CD14-positive monocyte (primary cell): Measurements from ENCODE around the gene STX11. TPM values are rescaled to one million over a fixed set of nuclear protein-coding genes. Genes with fewer than 3 reads are reported as not detected.
A peak's percentile ranks its signal among the peaks of the same experiment; 100 is the strongest.

Experiments
- DNase-seq, 3 donors: peaks; one replicate each; pipeline ENCODE4 v3.0.0-alpha.2; 2011 to 2022
- H2AFZ ChIP-seq: 2 replicates; pipeline ENCODE4 v1.6.0; 2012; ENCODE audit warnings: mild to moderate bottlenecking, low read depth, low read length, inconsistent platforms; ENCODE audit not compliant: insufficient read depth, poor library complexity, severe bottlenecking
- H3K27ac ChIP-seq, 2 donors: 1 replicate in 1 of 2; 2 replicates in 1 of 2; pipeline ENCODE4 v1.5.1; 2012 to 2013; ENCODE audit warnings: low read length in 2 of 2, control low read depth in 1 of 2, inconsistent platforms in 1 of 2, low read depth in 1 of 2, mild to moderate bottlenecking in 1 of 2
- H3K27me3 ChIP-seq, 2 donors: one replicate each; pipeline versions ENCODE4 v1.6.0 to v1.6.1; 2011 to 2013; ENCODE audit warnings: low read length in 2 of 2; ENCODE audit not compliant: control insufficient read depth in 2 of 2, insufficient read depth in 2 of 2
- H3K36me3 ChIP-seq, 2 donors: replicated peaks in 1 of 2; 1 replicate in 1 of 2; 2 replicates in 1 of 2; pipeline versions ENCODE4 v1.5.1 to v1.6.1; 2012 to 2013; ENCODE audit warnings: low read length in 2 of 2, control low read depth in 1 of 2, inconsistent platforms in 1 of 2, mild to moderate bottlenecking in 1 of 2; ENCODE audit not compliant: insufficient read depth in 2 of 2, control insufficient read depth in 1 of 2
- H3K4me1 ChIP-seq, 2 donors: 1 replicate in 1 of 2; 2 replicates in 1 of 2; pipeline versions ENCODE4 v1.5.1 to v1.6.1; 2012 to 2013; ENCODE audit warnings: low read length in 2 of 2, control low read depth in 1 of 2, inconsistent platforms in 1 of 2, mild to moderate bottlenecking in 1 of 2, moderate library complexity in 1 of 2; ENCODE audit not compliant: insufficient read depth in 2 of 2, control insufficient read depth in 1 of 2
- H3K4me2 ChIP-seq: replicated peaks from 2 replicates; pipeline ENCODE3; 2012; ENCODE audit warnings: low read length, moderate library complexity, mild to moderate bottlenecking; ENCODE audit not compliant: poor library complexity, severe bottlenecking; ENCODE audit errors: extremely low read depth
- H3K4me3 ChIP-seq, 3 experiments: fragments of 200-600 bp in 1 of 3; sonication (generic) in 1 of 3; replicated peaks in 1 of 3; 1 replicate in 2 of 3; 2 replicates in 1 of 3; pipeline ENCODE4 v1.5.1; 2011 to 2013; ENCODE audit warnings: low read length in 3 of 3, mild to moderate bottlenecking in 3 of 3, control low read depth in 2 of 3, low read depth in 2 of 3, inconsistent platforms in 1 of 3, moderate library complexity in 1 of 3
- H3K79me2 ChIP-seq: 2 replicates; pipeline ENCODE4 v1.6.0; 2012; ENCODE audit warnings: mild to moderate bottlenecking, control low read depth, inconsistent platforms, low read length, moderate library complexity; ENCODE audit not compliant: insufficient read depth
- H3K9ac ChIP-seq: 2 replicates; pipeline ENCODE4 v1.6.0; 2017; ENCODE audit warnings: low read length, mild to moderate bottlenecking; ENCODE audit not compliant: insufficient read depth, poor library complexity, severe bottlenecking
- H3K9me3 ChIP-seq, 2 donors: replicated peaks in 1 of 2; 1 replicate in 1 of 2; 2 replicates in 1 of 2; pipeline versions ENCODE4 v1.5.1 to v1.6.1; 2012 to 2013; ENCODE audit warnings: low read length in 2 of 2, control low read depth in 1 of 2; ENCODE audit not compliant: control insufficient read depth in 1 of 2, insufficient read depth in 1 of 2
- H4K20me1 ChIP-seq: 2 replicates; pipeline ENCODE4 v1.6.0; 2012; ENCODE audit warnings: mild to moderate bottlenecking, low read length, control low read depth, moderate library complexity; ENCODE audit not compliant: insufficient read depth
- H3K27ac Mint-ChIP-seq, 7 donors: one replicate each; pipeline ENCODE4 v1.8.0; 2020; ENCODE audit warnings: mild to moderate bottlenecking in 7 of 7, mixed read lengths in 7 of 7, moderate library complexity in 6 of 7, inconsistent platforms in 2 of 7
- H3K27me3 Mint-ChIP-seq, 3 donors: one replicate each; pipeline ENCODE4 v1.8.0; 2021 to 2022; ENCODE audit warnings: low read depth in 3 of 3, mild to moderate bottlenecking in 3 of 3, mixed read lengths in 3 of 3, moderate library complexity in 3 of 3, inconsistent platforms in 1 of 3
- H3K36me3 Mint-ChIP-seq, 2 donors: one replicate each; pipeline ENCODE4 v1.8.0; 2020; ENCODE audit warnings: mixed read lengths in 2 of 2, inconsistent platforms in 1 of 2, mild to moderate bottlenecking in 1 of 2
- H3K4me1 Mint-ChIP-seq: one replicate; pipeline ENCODE4 v1.8.0; 2020; ENCODE audit warnings: mild to moderate bottlenecking, mixed read lengths
- H3K4me3 Mint-ChIP-seq, 2 donors: one replicate each; pipeline ENCODE4 v1.8.0; 2020; ENCODE audit warnings: mild to moderate bottlenecking in 2 of 2, mixed read lengths in 2 of 2, moderate library complexity in 1 of 2
- H3K9me3 Mint-ChIP-seq, 7 donors: one replicate each; pipeline ENCODE4 v1.8.0; 2020 to 2022; ENCODE audit warnings: mixed read lengths in 7 of 7, mild to moderate bottlenecking in 6 of 7, moderate library complexity in 6 of 7, inconsistent platforms in 2 of 7
- WGBS: methylation state at CpG from one replicate; pipeline ENCODE4 v1.1.5; 2013; ENCODE audit warnings: missing lambda C conversion rate; ENCODE audit not compliant: insufficient coverage; 5-methylcytosine and 5-hydroxymethylcytosine counted together
- intact Hi-C, 2 donors: fragments of 100-400 bp; cut with micrococcal nuclease; formaldehyde crosslinking; loops; one replicate each; pipeline versions ENCODE4 v1.15.0 to v1.15.1; 2023
- polyA plus RNA-seq, 3 donors: library from polyadenylated mRNA; depleted of rRNA in 1 of 3; unstranded in 2 of 3; stranded (reverse) in 1 of 3; fragments of 300-500 nt in 2 of 3; fragments of >200 nt in 1 of 3; fragmentation: Illumina TruSeq in 2 of 3; gene quantifications; 1 replicate in 2 of 3; 2 replicates in 1 of 3; pipeline ENCODE4 v1.2.3, GENCODE V29; 2012 to 2021
- TF ChIP-seq, protein P1 (sequence below): fragments of 200-600 bp; IDR thresholded peaks from one replicate; pipeline ENCODE4 v1.8.0; 2022; ENCODE audit warnings: antibody characterized with exemption, mild to moderate bottlenecking

Gene STX11
- polyA plus RNA-seq, 3 donors, result 276 to 372 (median 367) TPM

DNA sequence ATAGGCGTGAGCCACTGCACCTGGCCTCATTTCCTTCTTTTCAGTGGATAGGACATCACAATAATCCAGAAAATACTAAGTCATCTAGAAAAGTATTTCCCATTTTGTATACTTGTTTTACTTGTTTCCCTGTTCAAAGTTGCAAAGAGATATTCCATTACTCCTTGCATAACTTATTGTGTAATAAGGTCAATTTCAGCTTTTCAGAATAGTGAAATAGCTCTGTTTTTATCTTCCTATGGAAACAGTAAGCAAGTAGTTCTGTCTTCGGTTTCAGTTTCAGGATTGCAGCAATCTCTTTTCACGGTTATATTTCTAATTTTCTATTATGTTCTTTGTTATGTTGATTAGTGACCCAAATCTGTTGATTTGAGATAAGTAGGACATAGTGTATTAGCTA is 6.0 kb downstream of the STX11 start:
- Histone ChIP-seq H3K36me3 (peaks cover 39 to 63% of the 10 kb centered on the region in 2 donors), H3K79me2 (peaks cover 98% of the 10 kb centered on the region), H2AFZ (no peak overlapping the region), H3K4me1 (peaks cover 97% of the 10 kb centered on the region in 2 donors), H3K4me3 (peak overlapping the region in 2 of 3 experiments; percentile 41 to 90), H3K27me3 (no peaks in the 10 kb centered on the region), H4K20me1 (peaks cover 99% of the 10 kb centered on the region), H3K27ac (peak overlapping the region; percentile 89 to 96), H3K9me3 (no peaks in the 10 kb centered on the region), H3K4me2 (peak overlapping the region; percentile 92), H3K9ac (no peak overlapping the region)
- Mint-ChIP-seq H3K9me3 (peaks cover 0 to 3% (median 0%) of the 10 kb centered on the region in 7 donors), H3K27ac (peak overlapping the region; percentile 93 to 100 (median 99)), H3K27me3 (no peaks in the 10 kb centered on the region), H3K4me3 (peak overlapping the region; percentile 67 to 72), H3K4me1 (peaks cover 90% of the 10 kb centered on the region), H3K36me3 (peaks cover 76 to 81% of the 10 kb centered on the region in 2 donors)
- WGBS, result no CpG with 5 or more reads among the region's 3 CpGs
- TF ChIP-seq, protein P1, sequence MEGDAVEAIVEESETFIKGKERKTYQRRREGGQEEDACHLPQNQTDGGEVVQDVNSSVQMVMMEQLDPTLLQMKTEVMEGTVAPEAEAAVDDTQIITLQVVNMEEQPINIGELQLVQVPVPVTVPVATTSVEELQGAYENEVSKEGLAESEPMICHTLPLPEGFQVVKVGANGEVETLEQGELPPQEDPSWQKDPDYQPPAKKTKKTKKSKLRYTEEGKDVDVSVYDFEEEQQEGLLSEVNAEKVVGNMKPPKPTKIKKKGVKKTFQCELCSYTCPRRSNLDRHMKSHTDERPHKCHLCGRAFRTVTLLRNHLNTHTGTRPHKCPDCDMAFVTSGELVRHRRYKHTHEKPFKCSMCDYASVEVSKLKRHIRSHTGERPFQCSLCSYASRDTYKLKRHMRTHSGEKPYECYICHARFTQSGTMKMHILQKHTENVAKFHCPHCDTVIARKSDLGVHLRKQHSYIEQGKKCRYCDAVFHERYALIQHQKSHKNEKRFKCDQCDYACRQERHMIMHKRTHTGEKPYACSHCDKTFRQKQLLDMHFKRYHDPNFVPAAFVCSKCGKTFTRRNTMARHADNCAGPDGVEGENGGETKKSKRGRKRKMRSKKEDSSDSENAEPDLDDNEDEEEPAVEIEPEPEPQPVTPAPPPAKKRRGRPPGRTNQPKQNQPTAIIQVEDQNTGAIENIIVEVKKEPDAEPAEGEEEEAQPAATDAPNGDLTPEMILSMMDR, result no peak
- intact Hi-C loops, result loop anchor here (5.0 to 10.0 kb wide), 3 partner anchors 61 to 198 kb away; partner anchors contain the start of gene SF3B5 (in 1 of the 2)
- DNase-seq, result peak; percentile 76 to 95 (median 86)

DNA sequence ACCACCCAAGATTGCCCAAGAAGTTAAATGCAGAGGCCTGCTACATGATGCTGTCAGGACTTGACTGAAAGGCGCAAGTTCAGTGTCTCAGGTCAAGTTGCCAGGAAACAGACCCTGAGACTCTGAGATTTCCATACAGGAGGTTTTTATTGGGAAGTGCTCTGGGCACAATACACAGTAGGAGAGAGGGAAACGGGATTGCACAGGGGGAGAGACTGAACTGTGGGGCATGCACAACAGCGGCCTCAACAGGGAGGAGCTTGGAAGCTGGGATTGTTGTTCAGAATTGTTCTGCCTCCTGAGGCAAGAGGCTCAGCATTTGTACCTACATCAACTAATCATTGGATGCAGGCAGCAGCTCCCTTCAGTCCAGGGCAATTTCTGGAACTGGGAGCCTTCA is 6.7 kb downstream of the STX11 start:
- peaks cover 39 to 64% of the 10 kb centered on the region in 2 donors for H3K36me3 ChIP-seq
- peaks cover 99% of the 10 kb centered on the region for H4K20me1 ChIP-seq
- peak overlapping the region; percentile 69 to 96 for H3K27ac ChIP-seq
- H3K9ac ChIP-seq, result no peak overlapping the region
- peaks cover 98% of the 10 kb centered on the region in 2 donors for H3K4me1 ChIP-seq
- Mint-ChIP-seq H3K4me1 (peaks cover 94% of the 10 kb centered on the region), H3K4me3 (peak overlapping the region; percentile 60 to 67), H3K27me3 (no peaks in the 10 kb centered on the region), H3K36me3 (peaks cover 75 to 81% of the 10 kb centered on the region in 2 donors), H3K9me3 (peaks cover 0 to 3% (median 0%) of the 10 kb centered on the region in 7 donors), H3K27ac (peak overlapping the region; percentile 92 to 99 (median 97))
- peak overlapping the region; percentile 92 for H3K4me2 ChIP-seq
- intact Hi-C loops, result loop anchor here (5.0 to 10.0 kb wide), 3 partner anchors 60 to 198 kb away; partner anchors contain the start of gene SF3B5 (in 1 of the 2)
- H3K9me3 ChIP-seq, result no peaks in the 10 kb centered on the region
- no peaks in the 10 kb centered on the region for H3K27me3 ChIP-seq
- H3K79me2 ChIP-seq, result peaks cover 98% of the 10 kb centered on the region
- H3K4me3 ChIP-seq, result peak overlapping the region in 2 of 3 experiments; percentile 41 to 90
- no peak overlapping the region for H2AFZ ChIP-seq
- TF ChIP-seq, protein P1, result no peak
- no peak for DNase-seq
- 50% methylated on average over 1 of the region's 3 CpGs for WGBS
